VCaP (cell line): ENCODE results near the gene EFCAB7.
A peak's percentile ranks its signal among the peaks of the same experiment; 100 is the strongest.

ENCODE experiments used
- H3K27ac ChIP-seq: fragments of 450-650 bp; 2 replicates; pipeline ENCODE4 v1.5.1; 2017
- TF ChIP-seq, protein P1 (sequence below): fragments of 450-650 bp; conservative IDR thresholded peaks from 2 replicates; pipeline ENCODE4 v1.5.1; 2017; ENCODE audit warnings: mild to moderate bottlenecking, moderate library complexity

EFCAB7 gene

DNA sequence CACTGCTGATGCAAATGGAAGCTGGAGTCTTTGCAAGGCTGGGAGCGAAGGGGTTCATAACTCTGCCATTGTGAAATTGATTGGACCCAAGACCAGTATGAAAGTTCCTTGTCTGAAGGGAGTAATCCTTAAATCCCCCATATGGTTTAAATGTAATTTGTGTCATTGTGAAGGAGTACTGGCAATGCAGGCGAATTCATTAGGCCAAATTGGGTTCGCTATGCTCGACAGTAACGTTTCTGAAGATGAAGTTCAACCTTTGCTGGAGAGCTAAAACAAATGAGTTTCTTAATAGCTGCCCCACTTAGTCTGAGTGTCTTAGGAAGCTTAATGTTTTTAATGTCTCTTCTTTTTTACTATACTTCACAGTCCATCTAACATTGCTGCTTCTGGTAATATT is 97.3 kb downstream of the EFCAB7 start:
- H3K27ac ChIP-seq = peak overlapping the region; percentile 48
- TF ChIP-seq, protein P1, sequence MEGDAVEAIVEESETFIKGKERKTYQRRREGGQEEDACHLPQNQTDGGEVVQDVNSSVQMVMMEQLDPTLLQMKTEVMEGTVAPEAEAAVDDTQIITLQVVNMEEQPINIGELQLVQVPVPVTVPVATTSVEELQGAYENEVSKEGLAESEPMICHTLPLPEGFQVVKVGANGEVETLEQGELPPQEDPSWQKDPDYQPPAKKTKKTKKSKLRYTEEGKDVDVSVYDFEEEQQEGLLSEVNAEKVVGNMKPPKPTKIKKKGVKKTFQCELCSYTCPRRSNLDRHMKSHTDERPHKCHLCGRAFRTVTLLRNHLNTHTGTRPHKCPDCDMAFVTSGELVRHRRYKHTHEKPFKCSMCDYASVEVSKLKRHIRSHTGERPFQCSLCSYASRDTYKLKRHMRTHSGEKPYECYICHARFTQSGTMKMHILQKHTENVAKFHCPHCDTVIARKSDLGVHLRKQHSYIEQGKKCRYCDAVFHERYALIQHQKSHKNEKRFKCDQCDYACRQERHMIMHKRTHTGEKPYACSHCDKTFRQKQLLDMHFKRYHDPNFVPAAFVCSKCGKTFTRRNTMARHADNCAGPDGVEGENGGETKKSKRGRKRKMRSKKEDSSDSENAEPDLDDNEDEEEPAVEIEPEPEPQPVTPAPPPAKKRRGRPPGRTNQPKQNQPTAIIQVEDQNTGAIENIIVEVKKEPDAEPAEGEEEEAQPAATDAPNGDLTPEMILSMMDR = no peak

DNA sequence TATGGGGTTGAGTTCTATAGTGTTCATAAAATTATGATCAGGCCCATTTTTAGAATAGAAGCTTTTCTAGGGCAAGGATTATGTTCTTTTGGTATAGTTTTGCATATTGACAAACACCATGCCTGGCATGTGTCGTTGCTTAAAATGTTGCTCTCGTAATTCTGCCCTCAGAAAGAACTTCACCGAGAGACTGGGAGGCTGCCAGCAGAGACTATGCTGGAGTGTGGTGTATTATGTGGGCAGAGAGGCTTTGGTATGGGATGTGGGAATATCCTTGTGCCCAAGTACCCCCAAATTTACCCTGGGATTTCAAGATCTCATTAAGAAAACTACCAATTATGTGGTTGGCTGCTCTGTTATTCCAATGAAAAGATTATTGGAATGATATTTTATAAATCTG is 97.8 kb downstream of the EFCAB7 start:
- TF ChIP-seq, protein P1 = no peak
- peak overlapping the region; percentile 48 for H3K27ac ChIP-seq

DNA sequence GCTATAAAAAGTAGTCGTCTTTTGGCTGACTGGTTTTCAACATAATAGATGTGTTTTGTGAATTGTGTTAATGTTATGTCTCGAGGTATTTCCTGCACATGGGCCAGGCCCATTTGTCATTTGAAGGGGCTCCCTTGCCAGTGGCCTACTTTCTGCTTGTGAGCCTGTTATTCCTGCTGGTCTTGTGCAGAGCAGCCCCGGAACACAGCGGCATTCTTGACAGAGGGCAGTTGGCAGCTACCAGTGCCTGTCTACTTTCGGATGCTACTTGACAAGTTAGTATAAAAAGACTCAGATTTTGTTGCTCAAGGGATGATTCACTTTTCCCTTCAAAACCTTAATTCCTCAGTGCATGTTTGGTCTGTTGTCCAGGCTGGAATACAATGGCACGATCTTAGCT is 98.4 kb downstream of the EFCAB7 start:
- H3K27ac ChIP-seq = peak overlapping the region; percentile 48
- TF ChIP-seq, protein P1 = no peak
